Panc1 (cell line): ENCODE results near the gene COL6A2.

ENCODE experiments used
- TF ChIP-seq, protein P1 (sequence below), 2 experiments: IDR thresholded peaks; 2 replicates each; pipeline ENCODE4 v1.6.1; 2011 to 2012; ENCODE audit warnings: low read depth in 2 of 2, control low read depth in 1 of 2, low read length in 1 of 2, mild to moderate bottlenecking in 1 of 2, moderate library complexity in 1 of 2; ENCODE audit not compliant: insufficient read depth in 1 of 2
- TF ChIP-seq, protein P2 (sequence below): fragments of 450-650 bp; IDR thresholded peaks from 2 replicates; pipeline ENCODE4 v1.5.1; 2017; ENCODE audit warnings: mild to moderate bottlenecking

DNA sequence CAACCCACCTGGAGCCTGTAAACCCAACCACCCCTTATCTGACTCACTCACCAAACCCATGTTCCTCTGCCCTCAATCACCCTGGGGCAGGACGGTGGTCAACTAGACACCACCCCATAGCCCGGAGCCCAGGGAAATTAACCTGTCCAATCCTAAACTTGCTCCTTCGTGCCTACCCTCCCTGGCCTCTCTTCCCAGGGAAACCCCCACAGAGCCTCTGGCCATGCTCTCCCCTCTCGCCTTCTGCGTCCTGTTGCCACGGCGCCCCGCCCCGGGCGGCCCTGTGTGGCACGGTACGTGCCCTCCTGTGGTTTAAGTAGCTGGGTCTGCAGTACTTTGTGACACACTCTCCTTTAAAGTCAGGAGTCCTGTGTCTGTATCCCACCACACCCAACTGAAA, 61.5 kb downstream of the COL6A2 start:
- TF ChIP-seq, protein P1, sequence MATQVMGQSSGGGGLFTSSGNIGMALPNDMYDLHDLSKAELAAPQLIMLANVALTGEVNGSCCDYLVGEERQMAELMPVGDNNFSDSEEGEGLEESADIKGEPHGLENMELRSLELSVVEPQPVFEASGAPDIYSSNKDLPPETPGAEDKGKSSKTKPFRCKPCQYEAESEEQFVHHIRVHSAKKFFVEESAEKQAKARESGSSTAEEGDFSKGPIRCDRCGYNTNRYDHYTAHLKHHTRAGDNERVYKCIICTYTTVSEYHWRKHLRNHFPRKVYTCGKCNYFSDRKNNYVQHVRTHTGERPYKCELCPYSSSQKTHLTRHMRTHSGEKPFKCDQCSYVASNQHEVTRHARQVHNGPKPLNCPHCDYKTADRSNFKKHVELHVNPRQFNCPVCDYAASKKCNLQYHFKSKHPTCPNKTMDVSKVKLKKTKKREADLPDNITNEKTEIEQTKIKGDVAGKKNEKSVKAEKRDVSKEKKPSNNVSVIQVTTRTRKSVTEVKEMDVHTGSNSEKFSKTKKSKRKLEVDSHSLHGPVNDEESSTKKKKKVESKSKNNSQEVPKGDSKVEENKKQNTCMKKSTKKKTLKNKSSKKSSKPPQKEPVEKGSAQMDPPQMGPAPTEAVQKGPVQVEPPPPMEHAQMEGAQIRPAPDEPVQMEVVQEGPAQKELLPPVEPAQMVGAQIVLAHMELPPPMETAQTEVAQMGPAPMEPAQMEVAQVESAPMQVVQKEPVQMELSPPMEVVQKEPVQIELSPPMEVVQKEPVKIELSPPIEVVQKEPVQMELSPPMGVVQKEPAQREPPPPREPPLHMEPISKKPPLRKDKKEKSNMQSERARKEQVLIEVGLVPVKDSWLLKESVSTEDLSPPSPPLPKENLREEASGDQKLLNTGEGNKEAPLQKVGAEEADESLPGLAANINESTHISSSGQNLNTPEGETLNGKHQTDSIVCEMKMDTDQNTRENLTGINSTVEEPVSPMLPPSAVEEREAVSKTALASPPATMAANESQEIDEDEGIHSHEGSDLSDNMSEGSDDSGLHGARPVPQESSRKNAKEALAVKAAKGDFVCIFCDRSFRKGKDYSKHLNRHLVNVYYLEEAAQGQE (IDR thresholded peaks at IDR 0.05; ENCODE audit: insufficient read depth in 1 of 2, low read depth in 2 of 2, low read length in 1 of 2), result no peak
- TF ChIP-seq, protein P2, sequence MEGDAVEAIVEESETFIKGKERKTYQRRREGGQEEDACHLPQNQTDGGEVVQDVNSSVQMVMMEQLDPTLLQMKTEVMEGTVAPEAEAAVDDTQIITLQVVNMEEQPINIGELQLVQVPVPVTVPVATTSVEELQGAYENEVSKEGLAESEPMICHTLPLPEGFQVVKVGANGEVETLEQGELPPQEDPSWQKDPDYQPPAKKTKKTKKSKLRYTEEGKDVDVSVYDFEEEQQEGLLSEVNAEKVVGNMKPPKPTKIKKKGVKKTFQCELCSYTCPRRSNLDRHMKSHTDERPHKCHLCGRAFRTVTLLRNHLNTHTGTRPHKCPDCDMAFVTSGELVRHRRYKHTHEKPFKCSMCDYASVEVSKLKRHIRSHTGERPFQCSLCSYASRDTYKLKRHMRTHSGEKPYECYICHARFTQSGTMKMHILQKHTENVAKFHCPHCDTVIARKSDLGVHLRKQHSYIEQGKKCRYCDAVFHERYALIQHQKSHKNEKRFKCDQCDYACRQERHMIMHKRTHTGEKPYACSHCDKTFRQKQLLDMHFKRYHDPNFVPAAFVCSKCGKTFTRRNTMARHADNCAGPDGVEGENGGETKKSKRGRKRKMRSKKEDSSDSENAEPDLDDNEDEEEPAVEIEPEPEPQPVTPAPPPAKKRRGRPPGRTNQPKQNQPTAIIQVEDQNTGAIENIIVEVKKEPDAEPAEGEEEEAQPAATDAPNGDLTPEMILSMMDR, result no peak
